GM23338 (cell line): ENCODE data around the gene AKTIP. TPM values are rescaled to one million over a fixed set of nuclear protein-coding genes. Genes with fewer than 3 reads are reported as not detected.

ENCODE experiments used
- ATAC-seq: fragments of 200-7000 bp; cut with Tn5 transposase; 3 replicates; pipeline ENCODE4 v1.9.1; 2020
- DNase-seq: peaks from one replicate; pipeline ENCODE4 v3.0.0-alpha.2; 2015; ENCODE audit warnings: low spot score
- H2AFZ ChIP-seq: fragments of 200-600 bp; sonication (generic); 2 replicates; pipeline ENCODE4 v1.8.0; 2016; ENCODE audit warnings: antibody characterized with exemption, mild to moderate bottlenecking, moderate library complexity
- H3F3A ChIP-seq: fragments of 200-600 bp; sonication (generic); replicated peaks from 2 replicates; pipeline ENCODE4 v1.8.0; 2017; ENCODE audit warnings: antibody characterized with exemption, mixed run types, low read depth
- H3K27ac ChIP-seq: fragments of 200-600 bp; sonication (generic); 2 replicates; pipeline ENCODE4 v1.6.1; 2016; ENCODE audit warnings: low read depth
- H3K27me3 ChIP-seq: fragments of 200-600 bp; sonication (generic); 2 replicates; pipeline ENCODE4 v1.8.0; 2016; ENCODE audit warnings: mild to moderate bottlenecking, mixed run types, moderate library complexity; ENCODE audit not compliant: insufficient read depth
- H3K36me3 ChIP-seq: fragments of 200-600 bp; sonication (generic); 2 replicates; pipeline ENCODE4 v1.8.0; 2016; ENCODE audit warnings: mild to moderate bottlenecking; ENCODE audit not compliant: insufficient read depth
- H3K4me1 ChIP-seq: fragments of 200-600 bp; sonication (generic); 2 replicates; pipeline ENCODE4 v1.8.0; 2016; ENCODE audit warnings: mild to moderate bottlenecking, moderate library complexity; ENCODE audit not compliant: insufficient read depth
- H3K4me2 ChIP-seq: fragments of 200-600 bp; sonication (generic); 2 replicates; pipeline ENCODE4 v1.7.1; 2017; ENCODE audit warnings: mixed run types
- H3K4me3 ChIP-seq: fragments of 200-600 bp; sonication (generic); 2 replicates; pipeline ENCODE4 v1.6.1; 2016; ENCODE audit warnings: mixed run types
- H3K79me2 ChIP-seq: fragments of 200-600 bp; sonication (generic); replicated peaks from 2 replicates; pipeline ENCODE4 v1.8.0; 2017; ENCODE audit warnings: mild to moderate bottlenecking; ENCODE audit not compliant: insufficient read depth
- H3K9me2 ChIP-seq: fragments of 200-600 bp; sonication (generic); 2 replicates; pipeline ENCODE4 v1.8.0; 2017; ENCODE audit not compliant: insufficient read depth
- H4K20me1 ChIP-seq: fragments of 200-600 bp; sonication (generic); replicated peaks from 2 replicates; pipeline ENCODE4 v1.8.0; 2017; ENCODE audit warnings: mild to moderate bottlenecking; ENCODE audit not compliant: insufficient read depth
- H3K27ac Mint-ChIP-seq: 2 replicates; pipeline ENCODE4 v1.8.0; 2020; ENCODE audit warnings: inconsistent platforms, mild to moderate bottlenecking, moderate library complexity, mixed read lengths
- H3K27me3 Mint-ChIP-seq: 3 replicates; pipeline ENCODE4 v1.8.0; 2022; ENCODE audit warnings: low read depth, mild to moderate bottlenecking, moderate library complexity, mixed read lengths, inconsistent platforms; ENCODE audit not compliant: insufficient read depth, poor library complexity
- H3K36me3 Mint-ChIP-seq: 3 replicates; pipeline ENCODE4 v1.8.0; 2021; ENCODE audit warnings: low read depth, mild to moderate bottlenecking, inconsistent platforms, moderate library complexity, mixed read lengths
- H3K4me1 Mint-ChIP-seq: 3 replicates; pipeline ENCODE4 v1.8.0; 2020; ENCODE audit warnings: mild to moderate bottlenecking, inconsistent platforms, mixed read lengths
- H3K4me3 Mint-ChIP-seq: 3 replicates; pipeline ENCODE4 v1.8.0; 2021; ENCODE audit warnings: moderate library complexity, mild to moderate bottlenecking, inconsistent platforms, mixed read lengths
- H3K9me3 Mint-ChIP-seq: 3 replicates; pipeline ENCODE4 v1.8.0; 2020; ENCODE audit warnings: moderate library complexity, mild to moderate bottlenecking, inconsistent platforms, mixed read lengths
- CREB1 ChIP-seq: fragments of 250-450 bp; sonication (Bioruptor Pico); IDR thresholded peaks from 2 replicates; pipeline ENCODE4 v1.5.0; 2020; ENCODE audit warnings: low read depth, mild to moderate bottlenecking, moderate library complexity
- EZH2 ChIP-seq: fragments of 200-600 bp; sonication (generic); IDR thresholded peaks from one replicate; pipeline ENCODE4 v1.8.0; 2017; ENCODE audit warnings: antibody characterized with exemption, mild to moderate bottlenecking, low read depth; ENCODE audit not compliant: unreplicated experiment
- EZH2phosphoT487 ChIP-seq: fragments of 200-600 bp; sonication (generic); IDR thresholded peaks from one replicate; pipeline ENCODE4 v1.8.1; 2018; ENCODE audit warnings: antibody characterized with exemption; ENCODE audit not compliant: unreplicated experiment
- JUNB ChIP-seq: IDR thresholded peaks from one replicate; pipeline ENCODE4 v1.6.1; 2016; ENCODE audit warnings: antibody characterized with exemption; ENCODE audit not compliant: unreplicated experiment
- NANOG ChIP-seq: IDR thresholded peaks from 2 replicates; pipeline ENCODE4 v1.6.1; 2016; ENCODE audit warnings: antibody characterized with exemption, borderline replicate concordance
- POLR2AphosphoS5 ChIP-seq: IDR thresholded peaks from 2 replicates; pipeline ENCODE4 v1.6.1; 2016; ENCODE audit warnings: antibody characterized with exemption, low read depth
- STAT1 ChIP-seq: IDR thresholded peaks from one replicate; pipeline ENCODE4 v1.6.1; 2016; ENCODE audit warnings: antibody characterized with exemption; ENCODE audit not compliant: unreplicated experiment
- ZNF114 ChIP-seq: fragments of 250-450 bp; sonication (Bioruptor Pico); IDR thresholded peaks from 2 replicates; pipeline ENCODE4 v1.5.0; 2020; ENCODE audit warnings: mild to moderate bottlenecking, moderate library complexity
- ZNF331 ChIP-seq: fragments of 250-450 bp; sonication (Bioruptor Pico); IDR thresholded peaks from 2 replicates; pipeline ENCODE4 v1.5.0; 2020; ENCODE audit warnings: low read depth, mild to moderate bottlenecking, moderate library complexity
- polyA plus RNA-seq: library from polyadenylated mRNA; unstranded; fragments of >200 nt; fragmentation: Nextera tagmentation; extraction: Ambion mirVana; gene quantifications from 2 replicates; pipeline ENCODE4 v1.2.1, GENCODE V29; 2016
- total RNA-seq: library from RNA; depleted of rRNA; stranded (reverse); fragments of >200 nt; shearing (Covaris generic); gene quantifications from 2 replicates; pipeline ENCODE4 v1.2.3, GENCODE V29; 2014
- TF ChIP-seq, protein P1 (sequence below): IDR thresholded peaks from one replicate; pipeline ENCODE4 v1.6.1; 2018; ENCODE audit warnings: antibody characterized with exemption; ENCODE audit not compliant: unreplicated experiment
- TF ChIP-seq, protein P2 (sequence below): fragments of 250-450 bp; sonication (Bioruptor Pico); IDR thresholded peaks from 2 replicates; pipeline ENCODE4 v1.5.0; 2020; ENCODE audit warnings: mild to moderate bottlenecking, moderate library complexity
- TF ChIP-seq, protein P3 (sequence below): IDR thresholded peaks from 2 replicates; pipeline ENCODE4 v1.6.1; 2016; ENCODE audit warnings: antibody characterized with exemption
- TF ChIP-seq, protein P4 (sequence below), 2 experiments: fragments of 200-600 bp in 1 of 2; sonication (generic) in 1 of 2; conservative IDR thresholded peaks; 2 replicates each; pipeline versions ENCODE4 v1.5.1 to v1.6.1; 2016 to 2017; ENCODE audit warnings: antibody characterized with exemption in 2 of 2, low read depth in 2 of 2, mild to moderate bottlenecking in 2 of 2, moderate library complexity in 1 of 2

Gene AKTIP
- total and polyA plus RNA-seq, 2 experiments from 2014 or later = 17.3 to 21.6 TPM

DNA sequence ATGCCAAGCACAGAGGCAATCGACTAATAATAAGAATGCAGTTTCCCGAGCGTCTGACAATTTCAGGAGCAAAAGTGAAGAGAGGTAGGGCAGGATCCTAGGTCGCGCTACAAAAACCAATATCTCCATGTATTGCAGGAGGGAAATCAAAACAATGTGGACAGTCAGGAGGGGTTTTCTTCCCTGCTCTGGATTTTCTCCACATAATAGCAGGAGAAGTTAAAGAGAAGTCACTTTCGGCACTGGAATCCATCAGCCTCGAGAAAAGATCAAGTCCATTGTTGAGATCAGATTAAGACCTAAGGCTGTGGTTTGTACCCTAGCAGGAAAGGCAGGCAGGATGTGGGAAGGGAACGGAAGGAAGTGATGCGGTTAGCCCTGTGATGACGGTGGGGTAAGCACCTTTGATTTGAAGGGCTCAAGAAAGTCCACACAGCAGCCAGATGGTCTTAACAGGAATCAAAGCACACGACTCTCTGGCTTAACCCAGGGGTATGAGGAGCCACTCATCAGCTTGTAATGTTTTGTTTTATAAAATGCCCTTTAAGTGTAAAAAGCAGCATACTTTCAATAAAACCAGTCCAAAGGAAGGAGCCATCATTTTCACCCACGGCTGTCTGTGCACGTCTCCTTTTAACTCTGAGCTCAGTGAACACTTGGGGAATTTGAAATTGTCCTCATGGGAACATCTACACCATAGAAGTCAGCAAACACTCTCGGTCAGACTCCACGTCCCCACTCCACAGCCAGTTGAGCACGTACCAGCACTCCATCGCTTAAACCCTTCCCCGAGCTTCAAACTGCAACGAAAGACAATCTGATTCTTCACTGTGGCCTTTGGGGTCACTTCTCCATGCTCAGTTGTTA lies 15.8 kb upstream of the AKTIP start:
- no peak for DNase-seq
- ATAC-seq = no peak
- peak overlapping the region; percentile 52; the same call in 1 of the 2 replicates for H2AFZ ChIP-seq
- no peak overlapping the region for H3K27ac ChIP-seq
- no peak overlapping the region for H3K4me3 ChIP-seq
- H3K9me2 ChIP-seq = no peaks in the 10 kb centered on the region
- no peaks in the 10 kb centered on the region for H3K27me3 ChIP-seq
- no peaks in the 10 kb centered on the region for H4K20me1 ChIP-seq
- H3K79me2 ChIP-seq = no peaks in the 10 kb centered on the region
- Mint-ChIP-seq H3K27ac (no peak overlapping the region), H3K36me3 (peaks cover 6% of the 10 kb centered on the region; the same call in 1 of the 3 replicates), H3K4me1 (no peaks in the 10 kb centered on the region), H3K27me3 (peaks cover 5% of the 10 kb centered on the region), H3K9me3 (peaks cover 15% of the 10 kb centered on the region), H3K4me3 (no peak overlapping the region)
- no peaks in the 10 kb centered on the region for H3F3A ChIP-seq
- no peak overlapping the region for H3K4me2 ChIP-seq
- TF ChIP-seq NANOG (no peak), ZNF331 (CRISPR knock-in tag) (no peak), CREB1 (CRISPR knock-in tag) (no peak), STAT1 (no peak), JUNB (no peak), POLR2AphosphoS5 (no peak), EZH2 (no peak), ZNF114 (CRISPR knock-in tag) (no peak), EZH2phosphoT487 (no peak)
- TF ChIP-seq, protein P1, sequence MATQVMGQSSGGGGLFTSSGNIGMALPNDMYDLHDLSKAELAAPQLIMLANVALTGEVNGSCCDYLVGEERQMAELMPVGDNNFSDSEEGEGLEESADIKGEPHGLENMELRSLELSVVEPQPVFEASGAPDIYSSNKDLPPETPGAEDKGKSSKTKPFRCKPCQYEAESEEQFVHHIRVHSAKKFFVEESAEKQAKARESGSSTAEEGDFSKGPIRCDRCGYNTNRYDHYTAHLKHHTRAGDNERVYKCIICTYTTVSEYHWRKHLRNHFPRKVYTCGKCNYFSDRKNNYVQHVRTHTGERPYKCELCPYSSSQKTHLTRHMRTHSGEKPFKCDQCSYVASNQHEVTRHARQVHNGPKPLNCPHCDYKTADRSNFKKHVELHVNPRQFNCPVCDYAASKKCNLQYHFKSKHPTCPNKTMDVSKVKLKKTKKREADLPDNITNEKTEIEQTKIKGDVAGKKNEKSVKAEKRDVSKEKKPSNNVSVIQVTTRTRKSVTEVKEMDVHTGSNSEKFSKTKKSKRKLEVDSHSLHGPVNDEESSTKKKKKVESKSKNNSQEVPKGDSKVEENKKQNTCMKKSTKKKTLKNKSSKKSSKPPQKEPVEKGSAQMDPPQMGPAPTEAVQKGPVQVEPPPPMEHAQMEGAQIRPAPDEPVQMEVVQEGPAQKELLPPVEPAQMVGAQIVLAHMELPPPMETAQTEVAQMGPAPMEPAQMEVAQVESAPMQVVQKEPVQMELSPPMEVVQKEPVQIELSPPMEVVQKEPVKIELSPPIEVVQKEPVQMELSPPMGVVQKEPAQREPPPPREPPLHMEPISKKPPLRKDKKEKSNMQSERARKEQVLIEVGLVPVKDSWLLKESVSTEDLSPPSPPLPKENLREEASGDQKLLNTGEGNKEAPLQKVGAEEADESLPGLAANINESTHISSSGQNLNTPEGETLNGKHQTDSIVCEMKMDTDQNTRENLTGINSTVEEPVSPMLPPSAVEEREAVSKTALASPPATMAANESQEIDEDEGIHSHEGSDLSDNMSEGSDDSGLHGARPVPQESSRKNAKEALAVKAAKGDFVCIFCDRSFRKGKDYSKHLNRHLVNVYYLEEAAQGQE = no peak
- TF ChIP-seq, protein P2, sequence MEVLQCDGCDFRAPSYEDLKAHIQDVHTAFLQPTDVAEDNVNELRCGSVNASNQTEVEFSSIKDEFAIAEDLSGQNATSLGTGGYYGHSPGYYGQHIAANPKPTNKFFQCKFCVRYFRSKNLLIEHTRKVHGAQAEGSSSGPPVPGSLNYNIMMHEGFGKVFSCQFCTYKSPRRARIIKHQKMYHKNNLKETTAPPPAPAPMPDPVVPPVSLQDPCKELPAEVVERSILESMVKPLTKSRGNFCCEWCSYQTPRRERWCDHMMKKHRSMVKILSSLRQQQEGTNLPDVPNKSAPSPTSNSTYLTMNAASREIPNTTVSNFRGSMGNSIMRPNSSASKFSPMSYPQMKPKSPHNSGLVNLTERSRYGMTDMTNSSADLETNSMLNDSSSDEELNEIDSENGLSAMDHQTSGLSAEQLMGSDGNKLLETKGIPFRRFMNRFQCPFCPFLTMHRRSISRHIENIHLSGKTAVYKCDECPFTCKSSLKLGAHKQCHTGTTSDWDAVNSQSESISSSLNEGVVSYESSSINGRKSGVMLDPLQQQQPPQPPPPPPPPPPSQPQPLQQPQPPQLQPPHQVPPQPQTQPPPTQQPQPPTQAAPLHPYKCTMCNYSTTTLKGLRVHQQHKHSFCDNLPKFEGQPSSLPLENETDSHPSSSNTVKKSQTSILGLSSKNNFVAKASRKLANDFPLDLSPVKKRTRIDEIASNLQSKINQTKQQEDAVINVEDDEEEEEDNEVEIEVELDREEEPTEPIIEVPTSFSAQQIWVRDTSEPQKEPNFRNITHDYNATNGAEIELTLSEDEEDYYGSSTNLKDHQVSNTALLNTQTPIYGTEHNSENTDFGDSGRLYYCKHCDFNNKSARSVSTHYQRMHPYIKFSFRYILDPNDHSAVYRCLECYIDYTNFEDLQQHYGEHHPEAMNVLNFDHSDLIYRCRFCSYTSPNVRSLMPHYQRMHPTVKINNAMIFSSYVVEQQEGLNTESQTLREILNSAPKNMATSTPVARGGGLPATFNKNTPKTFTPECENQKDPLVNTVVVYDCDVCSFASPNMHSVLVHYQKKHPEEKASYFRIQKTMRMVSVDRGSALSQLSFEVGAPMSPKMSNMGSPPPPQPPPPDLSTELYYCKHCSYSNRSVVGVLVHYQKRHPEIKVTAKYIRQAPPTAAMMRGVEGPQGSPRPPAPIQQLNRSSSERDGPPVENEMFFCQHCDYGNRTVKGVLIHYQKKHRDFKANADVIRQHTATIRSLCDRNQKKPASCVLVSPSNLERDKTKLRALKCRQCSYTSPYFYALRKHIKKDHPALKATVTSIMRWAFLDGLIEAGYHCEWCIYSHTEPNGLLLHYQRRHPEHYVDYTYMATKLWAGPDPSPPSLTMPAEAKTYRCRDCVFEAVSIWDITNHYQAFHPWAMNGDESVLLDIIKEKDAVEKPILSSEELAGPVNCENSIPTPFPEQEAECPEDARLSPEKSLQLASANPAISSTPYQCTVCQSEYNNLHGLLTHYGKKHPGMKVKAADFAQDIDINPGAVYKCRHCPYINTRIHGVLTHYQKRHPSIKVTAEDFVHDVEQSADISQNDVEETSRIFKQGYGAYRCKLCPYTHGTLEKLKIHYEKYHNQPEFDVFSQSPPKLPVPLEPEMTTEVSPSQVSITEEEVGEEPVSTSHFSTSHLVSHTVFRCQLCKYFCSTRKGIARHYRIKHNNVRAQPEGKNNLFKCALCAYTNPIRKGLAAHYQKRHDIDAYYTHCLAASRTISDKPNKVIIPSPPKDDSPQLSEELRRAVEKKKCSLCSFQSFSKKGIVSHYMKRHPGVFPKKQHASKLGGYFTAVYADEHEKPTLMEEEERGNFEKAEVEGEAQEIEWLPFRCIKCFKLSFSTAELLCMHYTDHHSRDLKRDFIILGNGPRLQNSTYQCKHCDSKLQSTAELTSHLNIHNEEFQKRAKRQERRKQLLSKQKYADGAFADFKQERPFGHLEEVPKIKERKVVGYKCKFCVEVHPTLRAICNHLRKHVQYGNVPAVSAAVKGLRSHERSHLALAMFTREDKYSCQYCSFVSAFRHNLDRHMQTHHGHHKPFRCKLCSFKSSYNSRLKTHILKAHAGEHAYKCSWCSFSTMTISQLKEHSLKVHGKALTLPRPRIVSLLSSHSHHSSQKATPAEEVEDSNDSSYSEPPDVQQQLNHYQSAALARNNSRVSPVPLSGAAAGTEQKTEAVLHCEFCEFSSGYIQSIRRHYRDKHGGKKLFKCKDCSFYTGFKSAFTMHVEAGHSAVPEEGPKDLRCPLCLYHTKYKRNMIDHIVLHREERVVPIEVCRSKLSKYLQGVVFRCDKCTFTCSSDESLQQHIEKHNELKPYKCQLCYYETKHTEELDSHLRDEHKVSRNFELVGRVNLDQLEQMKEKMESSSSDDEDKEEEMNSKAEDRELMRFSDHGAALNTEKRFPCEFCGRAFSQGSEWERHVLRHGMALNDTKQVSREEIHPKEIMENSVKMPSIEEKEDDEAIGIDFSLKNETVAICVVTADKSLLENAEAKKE (CRISPR knock-in tag) = no peak
- TF ChIP-seq, protein P3, sequence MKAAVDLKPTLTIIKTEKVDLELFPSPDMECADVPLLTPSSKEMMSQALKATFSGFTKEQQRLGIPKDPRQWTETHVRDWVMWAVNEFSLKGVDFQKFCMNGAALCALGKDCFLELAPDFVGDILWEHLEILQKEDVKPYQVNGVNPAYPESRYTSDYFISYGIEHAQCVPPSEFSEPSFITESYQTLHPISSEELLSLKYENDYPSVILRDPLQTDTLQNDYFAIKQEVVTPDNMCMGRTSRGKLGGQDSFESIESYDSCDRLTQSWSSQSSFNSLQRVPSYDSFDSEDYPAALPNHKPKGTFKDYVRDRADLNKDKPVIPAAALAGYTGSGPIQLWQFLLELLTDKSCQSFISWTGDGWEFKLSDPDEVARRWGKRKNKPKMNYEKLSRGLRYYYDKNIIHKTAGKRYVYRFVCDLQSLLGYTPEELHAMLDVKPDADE = no peak
- TF ChIP-seq, protein P4, sequence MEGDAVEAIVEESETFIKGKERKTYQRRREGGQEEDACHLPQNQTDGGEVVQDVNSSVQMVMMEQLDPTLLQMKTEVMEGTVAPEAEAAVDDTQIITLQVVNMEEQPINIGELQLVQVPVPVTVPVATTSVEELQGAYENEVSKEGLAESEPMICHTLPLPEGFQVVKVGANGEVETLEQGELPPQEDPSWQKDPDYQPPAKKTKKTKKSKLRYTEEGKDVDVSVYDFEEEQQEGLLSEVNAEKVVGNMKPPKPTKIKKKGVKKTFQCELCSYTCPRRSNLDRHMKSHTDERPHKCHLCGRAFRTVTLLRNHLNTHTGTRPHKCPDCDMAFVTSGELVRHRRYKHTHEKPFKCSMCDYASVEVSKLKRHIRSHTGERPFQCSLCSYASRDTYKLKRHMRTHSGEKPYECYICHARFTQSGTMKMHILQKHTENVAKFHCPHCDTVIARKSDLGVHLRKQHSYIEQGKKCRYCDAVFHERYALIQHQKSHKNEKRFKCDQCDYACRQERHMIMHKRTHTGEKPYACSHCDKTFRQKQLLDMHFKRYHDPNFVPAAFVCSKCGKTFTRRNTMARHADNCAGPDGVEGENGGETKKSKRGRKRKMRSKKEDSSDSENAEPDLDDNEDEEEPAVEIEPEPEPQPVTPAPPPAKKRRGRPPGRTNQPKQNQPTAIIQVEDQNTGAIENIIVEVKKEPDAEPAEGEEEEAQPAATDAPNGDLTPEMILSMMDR (conservative IDR thresholded peaks at IDR 0.05; ENCODE audit: low read depth in 2 of 2) = no peak
- H3K36me3 ChIP-seq = no peaks in the 10 kb centered on the region
- no peaks in the 10 kb centered on the region for H3K4me1 ChIP-seq
